SK-N-SH (cell line): Measurements from ENCODE around the gene KCNAB1. TPM values are rescaled to one million over a fixed set of nuclear protein-coding genes. Genes with fewer than 3 reads are reported as not detected.

Source experiments
- CTCF ChIA-PET: fragments of 300-600, 350-600 bp; formaldehyde crosslinking; extraction: SDS; loops from one replicate; lab custom pipeline; 2021; lab: Yijun Ruan, JAX
- POLR2A ChIA-PET: fragments of 350-600 bp; sonication (Branson Sonifier 250); formaldehyde crosslinking; extraction: SDS; loops from one replicate; lab custom pipeline; 2020; ENCODE audit warnings: antibody characterized with exemption, inconsistent platforms; lab: Yijun Ruan, JAX
- DNase-seq: peaks from one replicate; pipeline ENCODE4 v3.0.0; 2012
- H2AFZ ChIP-seq: fragments of 200-600 bp; sonication (generic); 2 replicates; pipeline ENCODE4 v1.8.1; 2016; ENCODE audit warnings: antibody characterized with exemption, mild to moderate bottlenecking, low read depth
- H3F3A ChIP-seq: fragments of 200-600 bp; sonication (generic); replicated peaks from 2 replicates; pipeline ENCODE3; 2016; ENCODE audit warnings: antibody characterized with exemption, mild to moderate bottlenecking; ENCODE audit not compliant: insufficient read depth
- H3K27ac ChIP-seq, 2 experiments: fragments of 200-500 bp in 1 of 2; fragments of 200-600 bp in 1 of 2; sonication (Bioruptor generic) in 1 of 2; sonication (generic), shearing (Covaris generic) in 1 of 2; 2 replicates each; pipeline versions ENCODE4 v1.5.1 to v1.6.1; 2014 to 2016; ENCODE audit warnings: low read depth in 2 of 2, inconsistent platforms in 1 of 2, low read length in 1 of 2, mild to moderate bottlenecking in 1 of 2, mixed read lengths in 1 of 2
- H3K27me3 ChIP-seq: fragments of 200-600 bp; sonication (generic), shearing (Covaris generic); 2 replicates; pipeline ENCODE4 v1.6.1; 2016; ENCODE audit warnings: mixed run types; ENCODE audit not compliant: insufficient read depth
- H3K36me3 ChIP-seq, 2 experiments: fragments of 200-500 bp in 1 of 2; fragments of 200-600 bp in 1 of 2; sonication (Bioruptor generic) in 1 of 2; sonication (generic) in 1 of 2; replicated peaks in 1 of 2; 2 replicates each; pipeline versions ENCODE3 to v1.5.1; 2014 to 2016; ENCODE audit warnings: low read length in 1 of 2, mild to moderate bottlenecking in 1 of 2; ENCODE audit not compliant: insufficient read depth in 2 of 2, control insufficient read depth in 1 of 2
- H3K4me1 ChIP-seq, 2 experiments: fragments of 200-500 bp in 1 of 2; fragments of 200-600 bp in 1 of 2; sonication (Bioruptor generic) in 1 of 2; sonication (generic), shearing (Covaris generic) in 1 of 2; 2 replicates each; pipeline versions ENCODE4 v1.5.1 to v1.6.1; 2014 to 2016; ENCODE audit warnings: low read depth in 1 of 2, low read length in 1 of 2, mixed run types in 1 of 2; ENCODE audit not compliant: insufficient read depth in 2 of 2, control insufficient read depth in 1 of 2
- H3K4me2 ChIP-seq: fragments of 200-600 bp; sonication (generic), shearing (Covaris generic); 2 replicates; pipeline ENCODE4 v1.6.1; 2017; ENCODE audit warnings: mixed run types
- H3K4me3 ChIP-seq, 2 experiments: fragments of 200-500 bp in 1 of 2; fragments of 200-600 bp in 1 of 2; sonication (Bioruptor generic) in 1 of 2; sonication (generic), shearing (Covaris generic) in 1 of 2; 2 replicates each; pipeline versions ENCODE4 v1.5.1 to v1.8.1; 2014 to 2016; ENCODE audit warnings: low read depth in 2 of 2, inconsistent platforms in 1 of 2, low read length in 1 of 2, mild to moderate bottlenecking in 1 of 2, mixed read lengths in 1 of 2, moderate library complexity in 1 of 2
- H3K79me2 ChIP-seq: fragments of 200-600 bp; sonication (generic); 2 replicates; pipeline ENCODE4 v1.8.1; 2017; ENCODE audit warnings: mild to moderate bottlenecking; ENCODE audit not compliant: insufficient read depth
- H3K9ac ChIP-seq: fragments of 200-600 bp; sonication (generic); 2 replicates; pipeline ENCODE4 v1.6.1; 2017; ENCODE audit warnings: mixed run types
- H3K9me2 ChIP-seq: fragments of 200-600 bp; sonication (generic); 2 replicates; pipeline ENCODE4 v1.6.1; 2017; ENCODE audit warnings: mixed run types
- H3K9me3 ChIP-seq: fragments of 200-600 bp; sonication (generic); 2 replicates; pipeline ENCODE4 v1.6.1; 2017; ENCODE audit warnings: mixed run types, mild to moderate bottlenecking, moderate library complexity
- H4K20me1 ChIP-seq: fragments of 200-600 bp; sonication (generic); 2 replicates; pipeline ENCODE4 v1.6.1; 2017; ENCODE audit warnings: mild to moderate bottlenecking, mixed run types; ENCODE audit not compliant: insufficient read depth
- EZH2phosphoT487 ChIP-seq: fragments of 200-600 bp; sonication (generic); IDR thresholded peaks from 2 replicates; pipeline ENCODE4 v1.6.1; 2017; ENCODE audit warnings: low read depth, mixed run types, mild to moderate bottlenecking, antibody characterized with exemption, moderate library complexity, borderline replicate concordance
- FOSL2 ChIP-seq: IDR thresholded peaks from 2 replicates; pipeline ENCODE4 v1.4.0; 2012; ENCODE audit warnings: low read depth, mild to moderate bottlenecking, moderate library complexity, borderline replicate concordance
- GABPA ChIP-seq: IDR thresholded peaks from 2 replicates; pipeline ENCODE4 v1.4.0; 2012; ENCODE audit warnings: low read depth, mild to moderate bottlenecking
- GATA2 ChIP-seq: sonication (generic); formaldehyde crosslinking; IDR thresholded peaks from 2 replicates; pipeline ENCODE4 v1.5.0; 2020; ENCODE audit warnings: mild to moderate bottlenecking, missing genetic modification reagents
- IRF3 ChIP-seq: fragments of 150-350 bp; IDR thresholded peaks from 2 replicates; pipeline ENCODE4 v1.6.1; 2016; ENCODE audit warnings: mild to moderate bottlenecking, low read depth, low read length
- MAX ChIP-seq: IDR thresholded peaks from 2 replicates; pipeline ENCODE4 v1.4.0; 2012; ENCODE audit warnings: low read depth
- NFIC ChIP-seq: IDR thresholded peaks from 2 replicates; pipeline ENCODE4 v1.4.0; 2012; ENCODE audit warnings: borderline replicate concordance
- NRF1 ChIP-seq: IDR thresholded peaks from 2 replicates; pipeline ENCODE4 v1.6.1; 2012; ENCODE audit warnings: low read depth, mild to moderate bottlenecking, low read length
- RAD21 ChIP-seq: IDR thresholded peaks from 2 replicates; pipeline ENCODE4 v1.6.1; 2012; ENCODE audit warnings: mild to moderate bottlenecking, low read length
- RCOR1 ChIP-seq: fragments of 150-350 bp; IDR thresholded peaks from 2 replicates; pipeline ENCODE4 v1.6.1; 2017; ENCODE audit warnings: antibody characterized with exemption, low read length
- SIN3A ChIP-seq: IDR thresholded peaks from 2 replicates; pipeline ENCODE4 v1.6.1; 2012; ENCODE audit warnings: low read depth, mild to moderate bottlenecking, low read length, moderate library complexity, borderline replicate concordance
- SMC3 ChIP-seq: IDR thresholded peaks from 2 replicates; pipeline ENCODE4 v1.6.1; 2012; ENCODE audit warnings: low read depth, low read length, improper control_type of control experiment
- YY1 ChIP-seq: IDR thresholded peaks from 2 replicates; pipeline ENCODE4 v1.4.0; 2012; ENCODE audit warnings: low read depth, mild to moderate bottlenecking
- WGBS: methylation state at CpG from one replicate; pipeline ENCODE4 v1.1.6; 2017; ENCODE audit warnings: low lambda C conversion rate; 5-methylcytosine and 5-hydroxymethylcytosine counted together
- polyA plus RNA-seq, 3 experiments: library from polyadenylated mRNA; depleted of rRNA; stranded (reverse); fragments of >200 nt; gene quantifications; 2 replicates each; pipeline ENCODE4 v1.2.3, GENCODE V29; 2012

Gene KCNAB1
- polyA plus RNA-seq, 1 of the 3 experiments (the other 2 are of a cell fraction), result 82.1 TPM

GRCh38 chr3:156376199-156376598 lies 255.8 kb downstream of the KCNAB1 start:
- no peak for DNase-seq
- TF ChIP-seq NFIC (no peak), SMC3 (no peak), YY1 (no peak), RCOR1 (no peak), NRF1 (no peak), GABPA (no peak), FOSL2 (no peak), IRF3 (no peak), RAD21 (no peak), MAX (no peak)
- TF ChIP-seq, all 33 proteins: peak for 0
- Histone ChIP-seq H3K9ac (no peak overlapping the region), H3K4me1 (peaks cover 16 to 18% of the 10 kb centered on the region in 2 experiments; a peak in 3 of 4 replicates), H4K20me1 (no peaks in the 10 kb centered on the region), H3K4me2 (no peak overlapping the region), H3K27ac (no peak overlapping the region), H2AFZ (no peak overlapping the region), H3K9me3 (no peaks in the 10 kb centered on the region), H3F3A (peaks cover 8% of the 10 kb centered on the region), H3K4me3 (no peak overlapping the region), H3K79me2 (peaks cover 77% of the 10 kb centered on the region), H3K9me2 (no peaks in the 10 kb centered on the region), H3K36me3 (peaks cover 2 to 5% of the 10 kb centered on the region in 2 experiments), H3K27me3 (no peaks in the 10 kb centered on the region)
- POLR2A ChIA-PET, result no interaction called here
- CTCF ChIA-PET, result no interaction called here

- Histone ChIP-seq H4K20me1 (no peaks in the 10 kb centered on the region), H3K4me3 (no peak overlapping the region), H3K79me2 (peaks cover 76% of the 10 kb centered on the region), H3K27ac (no peak overlapping the region), H2AFZ (no peak overlapping the region), H3K9me2 (no peaks in the 10 kb centered on the region), H3K9me3 (no peaks in the 10 kb centered on the region), H3K36me3 (peaks cover 2 to 12% of the 10 kb centered on the region in 2 experiments), H3K27me3 (no peaks in the 10 kb centered on the region), H3F3A (peaks cover 14% of the 10 kb centered on the region), H3K4me1 (peaks cover 9 to 16% of the 10 kb centered on the region in 2 experiments; a peak in 3 of 4 replicates), H3K9ac (no peak overlapping the region), H3K4me2 (no peak overlapping the region)
- no peak for TF ChIP-seq SIN3A
- no peak for TF ChIP-seq EZH2phosphoT487
- TF ChIP-seq GATA2 (CRISPR knock-in tag), result no peak
- WGBS, result 92% methylated on average over 7 of the region's 7 CpGs
- POLR2A ChIA-PET, result interaction anchor here (0.7 kb wide), 1 partner anchor 190 kb away, joined by 3 read pairs; no protein-coding TSS in a partner anchor
- CTCF ChIA-PET, result interaction anchor here (1.2 to 1.8 kb wide), 2 partner anchors 12 to 73 kb away, joined by 4 read pairs; no protein-coding TSS in a partner anchor
- DNase-seq, result no peak
Measured at GRCh38 chr3:156377266-156377665, 256.9 kb downstream of the KCNAB1 start.
